NCI-H2081 (cell line): ENCODE results near the gene TMEM87B.
"Not testable (repeated sequence)": the region's sequence is repeated elsewhere in the genome, so short reads cannot be mapped to it uniquely, and the experiment has no call there.

Source experiments
- DNase-seq, 2 experiments: peaks; one replicate each; lab custom pipeline; 2025; lab: John Stamatoyannopoulos, UW

The TMEM87B gene

DNA sequence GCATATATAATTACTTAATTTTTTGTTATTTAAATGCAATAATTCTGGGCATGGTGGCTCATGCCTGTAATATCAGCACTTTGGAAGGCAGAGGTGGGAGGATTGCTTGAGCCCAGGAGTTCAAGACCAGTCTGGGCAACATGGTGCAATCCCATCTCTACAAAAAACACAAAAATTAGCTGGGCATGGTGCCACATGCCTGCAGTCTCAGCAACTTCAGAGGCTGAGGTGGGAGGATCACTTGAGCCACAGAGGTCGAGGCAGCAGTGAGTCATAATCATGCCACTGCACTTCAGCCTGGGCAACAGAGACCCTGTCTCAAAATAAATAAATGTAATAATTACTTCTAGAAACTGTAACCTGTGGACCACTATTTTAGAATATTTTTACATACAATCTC, 21.5 kb upstream of the TMEM87B start:
- DNase-seq: no peak

DNA sequence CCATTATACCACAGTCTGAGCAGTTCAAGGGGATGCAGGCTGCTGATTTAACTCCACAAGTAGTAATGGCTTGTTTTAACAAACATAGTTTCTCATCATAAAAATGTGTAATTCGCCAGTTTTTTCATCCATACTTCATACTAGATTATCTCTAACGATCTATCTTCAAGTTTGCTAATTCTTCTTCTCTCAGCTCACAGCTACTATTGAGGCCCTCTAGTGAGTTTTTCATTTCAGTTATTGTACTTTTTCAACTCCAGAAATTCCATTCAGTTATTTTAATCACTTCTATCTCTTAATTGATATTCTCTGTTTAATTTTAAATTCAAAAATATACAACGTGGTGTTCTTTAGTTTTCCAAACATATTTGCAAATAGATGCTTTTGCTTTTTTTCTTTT, 20.1 kb upstream of the TMEM87B start:
- DNase-seq: no peak

DNA sequence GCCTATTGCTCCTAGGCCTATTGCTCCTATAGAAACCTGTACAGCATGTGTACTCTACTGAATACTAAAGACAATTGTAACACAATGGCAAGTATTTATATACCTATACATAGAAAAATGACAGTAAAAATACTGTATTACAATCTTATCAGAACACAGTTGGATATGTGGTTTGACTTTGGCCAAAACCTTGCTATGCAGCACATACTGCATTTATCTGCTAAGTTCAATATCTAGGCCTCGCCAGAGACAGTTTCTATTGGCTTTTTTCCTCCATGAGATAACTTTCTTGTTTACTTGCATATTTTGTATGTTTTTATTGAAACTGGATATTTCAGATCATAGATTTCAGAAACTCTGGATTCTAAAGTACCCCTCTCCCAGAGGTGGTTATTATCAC, 19.3 kb upstream of the TMEM87B start:
- no peak for DNase-seq

DNA sequence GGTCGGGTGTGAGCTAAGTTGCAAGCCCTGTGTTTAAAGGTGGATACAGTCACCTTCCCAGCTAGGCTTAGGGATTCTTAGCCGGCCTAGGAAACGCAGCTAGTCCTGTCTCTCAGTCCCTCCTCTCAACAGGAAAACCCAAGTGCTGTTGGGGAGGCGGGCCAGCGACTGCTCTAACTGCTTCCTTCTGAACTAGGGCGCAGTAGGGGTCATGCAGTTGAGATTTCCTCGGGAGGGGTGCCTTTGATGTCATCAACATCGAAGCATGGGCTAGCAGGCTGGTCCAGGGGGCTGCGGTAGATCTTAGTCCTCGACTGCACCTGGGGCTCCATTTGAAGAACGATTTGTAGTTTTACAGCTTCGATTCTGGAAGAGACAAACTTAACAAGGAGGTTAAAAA, 15.5 kb upstream of the TMEM87B start:
- not testable (repeated sequence) for DNase-seq

DNA sequence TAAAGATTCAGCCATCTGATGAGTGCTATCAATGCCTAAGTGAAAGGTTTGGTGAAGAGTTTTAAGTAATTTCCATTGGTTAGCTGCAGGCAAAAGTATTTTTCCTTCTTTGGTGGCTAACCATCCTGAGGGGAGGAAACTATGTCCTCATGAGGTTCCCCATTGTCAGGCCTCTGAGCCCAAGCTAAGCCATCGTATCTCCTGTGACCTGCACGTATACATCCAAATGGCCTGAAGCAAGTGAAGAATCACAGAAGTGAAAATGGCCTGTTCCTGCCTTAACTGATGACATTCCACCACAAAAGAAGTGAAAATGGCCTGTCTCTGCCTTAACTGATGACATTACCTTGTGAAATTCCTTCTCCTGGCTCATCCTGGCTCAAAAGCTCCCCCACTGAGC, 15.0 kb upstream of the TMEM87B start:
- not testable (repeated sequence) for DNase-seq

DNA sequence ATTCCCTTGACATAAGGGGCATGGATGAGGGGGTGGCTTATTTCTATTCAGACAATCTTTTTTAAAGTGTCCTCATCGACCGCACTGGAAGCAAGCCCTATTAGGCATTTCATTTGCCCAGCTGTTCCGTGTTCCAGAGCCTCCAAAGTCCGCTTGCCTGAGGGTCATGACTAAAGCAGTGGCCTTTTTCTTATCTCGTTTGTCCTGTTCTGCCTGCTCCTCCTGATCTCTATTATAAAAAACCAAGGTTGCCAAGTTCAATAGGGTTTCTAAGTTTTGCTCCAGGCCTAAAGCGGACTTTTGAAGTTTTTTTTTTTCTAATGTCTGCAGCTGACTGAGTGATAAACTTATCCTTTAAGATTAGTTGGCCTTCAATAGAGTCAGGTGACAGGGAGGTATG, 13.6 kb upstream of the TMEM87B start:
- DNase-seq: not testable (repeated sequence)

DNA sequence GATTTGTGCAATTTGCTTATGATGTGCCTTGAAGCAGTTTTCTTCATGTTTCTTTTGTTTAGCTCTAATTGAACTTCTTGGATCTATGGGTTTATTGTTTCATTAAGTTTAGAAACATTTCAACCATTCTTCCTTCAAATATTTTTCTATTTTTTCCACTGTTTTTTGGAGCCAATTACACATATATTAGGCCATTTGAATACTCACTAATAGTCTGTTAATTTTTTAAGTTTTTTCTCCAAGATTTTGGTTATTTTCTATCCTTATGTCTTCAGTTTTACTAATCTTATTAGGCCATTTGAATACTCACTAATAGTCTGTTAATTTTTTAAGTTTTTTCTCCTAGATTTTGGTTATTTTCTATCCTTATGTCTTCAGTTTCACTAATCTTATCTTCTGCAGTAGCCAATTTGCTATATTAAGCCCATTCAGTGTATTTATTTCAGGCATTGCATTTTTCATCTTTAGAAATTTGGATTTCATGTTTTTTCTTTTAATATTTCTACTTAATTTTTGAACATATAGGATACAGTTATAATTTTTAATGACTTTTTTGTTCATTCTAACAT, 9.5 kb upstream of the TMEM87B start:
- no peak for DNase-seq

DNA sequence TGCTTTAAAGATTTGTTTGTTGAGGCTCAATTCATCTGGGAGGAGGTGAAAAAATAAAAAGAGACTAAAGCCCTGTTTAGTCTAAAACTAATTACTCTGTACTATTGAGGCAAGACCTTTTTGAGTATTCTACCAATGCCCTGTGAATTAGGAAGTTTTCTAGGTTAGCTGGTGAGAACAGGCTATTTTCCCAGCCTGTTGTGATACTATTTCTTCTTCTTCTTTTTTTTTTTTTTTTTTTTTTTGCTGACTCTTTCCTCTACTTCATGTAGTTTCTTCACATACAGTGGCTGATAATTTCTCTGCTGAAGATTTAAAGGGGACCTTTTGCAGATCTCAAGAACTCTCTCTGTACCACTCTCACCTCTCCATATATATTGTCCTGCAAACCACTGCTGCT, 8.8 kb upstream of the TMEM87B start:
- no peak for DNase-seq

DNA sequence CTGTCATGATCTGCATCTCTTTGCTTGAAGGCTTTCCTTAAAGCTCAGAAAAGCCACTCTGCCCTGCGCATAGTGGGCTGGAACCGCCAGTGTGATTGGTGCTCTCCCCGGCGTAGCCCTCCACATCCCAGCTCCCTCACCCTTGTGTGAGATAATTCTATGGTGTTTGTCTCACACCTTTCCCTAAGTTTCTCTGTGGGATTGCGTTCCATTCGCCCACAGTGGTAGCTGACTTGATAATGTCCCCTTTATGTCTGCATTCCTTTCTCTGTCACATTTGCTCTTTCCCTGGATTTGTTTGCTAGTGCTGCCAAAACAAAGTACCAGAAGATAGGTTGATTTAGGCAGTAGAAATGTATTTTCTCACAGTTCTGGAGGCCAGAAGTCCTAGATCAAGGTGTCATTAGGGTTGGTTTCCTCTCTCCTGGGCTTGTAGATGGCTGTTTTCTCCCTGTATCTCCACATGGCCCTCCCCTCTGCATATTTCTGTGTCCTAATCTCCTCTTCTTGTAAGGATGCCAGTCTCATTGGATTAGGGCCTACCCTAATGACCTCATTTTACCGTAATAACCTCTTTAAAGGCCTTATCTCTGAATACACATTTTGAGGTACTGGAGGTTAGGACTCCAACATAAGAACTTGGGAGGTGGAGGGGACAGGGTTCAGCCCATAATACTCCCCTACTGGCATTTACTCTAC, 7.4 kb upstream of the TMEM87B start:
- no peak for DNase-seq

DNA sequence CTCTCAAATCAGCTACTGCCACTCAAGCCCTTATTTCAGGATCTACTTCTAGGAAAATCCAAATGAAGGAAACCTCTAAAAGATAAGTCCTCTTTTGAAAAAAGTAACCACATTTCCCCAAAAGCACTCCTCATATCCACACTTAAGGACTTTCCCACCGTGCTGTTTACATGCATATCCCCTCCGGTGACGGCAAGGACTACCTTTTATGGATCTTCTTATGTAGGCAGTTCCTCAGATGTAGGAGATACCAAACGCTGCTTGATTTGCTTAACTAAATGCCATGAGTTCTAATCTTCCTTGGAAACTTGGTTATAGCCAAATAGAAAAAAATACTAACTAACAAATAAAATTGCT, 6.9 kb upstream of the TMEM87B start:
- DNase-seq: no peak

DNA sequence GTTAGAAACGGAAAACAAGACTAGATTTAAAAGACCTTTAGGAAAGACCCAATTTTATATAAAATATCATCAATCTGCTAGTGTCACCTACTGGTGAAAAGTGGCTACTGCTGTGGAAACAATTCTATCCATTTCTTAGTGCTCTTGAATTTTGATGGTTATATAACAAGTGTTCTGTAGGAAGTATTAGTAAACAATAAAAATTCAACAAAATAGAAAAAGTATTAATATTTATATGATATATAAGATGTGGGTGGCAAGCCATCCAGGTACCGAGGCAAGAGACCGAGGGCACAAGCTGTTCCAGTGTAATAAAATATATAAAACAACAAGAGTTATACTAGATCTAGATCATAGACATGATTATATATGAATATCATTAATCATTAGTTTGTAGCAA, 6.2 kb upstream of the TMEM87B start:
- DNase-seq: peak; percentile 57 to 60

DNA sequence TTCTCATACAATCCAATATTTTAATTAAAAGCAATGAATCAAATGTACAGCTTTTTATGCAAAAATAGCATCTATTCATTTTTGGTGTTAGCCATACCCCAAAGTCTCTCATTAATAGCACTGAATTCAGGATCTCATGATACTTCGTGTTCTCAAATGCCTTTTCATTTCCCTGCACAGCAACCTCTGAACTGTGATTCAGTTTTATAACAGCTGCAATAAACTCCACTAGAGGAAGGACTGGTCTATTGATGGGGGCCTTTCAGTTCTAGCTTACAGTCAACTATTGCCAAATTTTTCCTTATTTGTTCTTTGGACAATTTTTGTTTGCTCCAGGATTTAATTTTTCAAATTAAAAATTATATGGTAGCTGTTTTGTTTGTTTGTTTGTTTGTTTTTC, 4.8 kb upstream of the TMEM87B start:
- DNase-seq: no peak

DNA sequence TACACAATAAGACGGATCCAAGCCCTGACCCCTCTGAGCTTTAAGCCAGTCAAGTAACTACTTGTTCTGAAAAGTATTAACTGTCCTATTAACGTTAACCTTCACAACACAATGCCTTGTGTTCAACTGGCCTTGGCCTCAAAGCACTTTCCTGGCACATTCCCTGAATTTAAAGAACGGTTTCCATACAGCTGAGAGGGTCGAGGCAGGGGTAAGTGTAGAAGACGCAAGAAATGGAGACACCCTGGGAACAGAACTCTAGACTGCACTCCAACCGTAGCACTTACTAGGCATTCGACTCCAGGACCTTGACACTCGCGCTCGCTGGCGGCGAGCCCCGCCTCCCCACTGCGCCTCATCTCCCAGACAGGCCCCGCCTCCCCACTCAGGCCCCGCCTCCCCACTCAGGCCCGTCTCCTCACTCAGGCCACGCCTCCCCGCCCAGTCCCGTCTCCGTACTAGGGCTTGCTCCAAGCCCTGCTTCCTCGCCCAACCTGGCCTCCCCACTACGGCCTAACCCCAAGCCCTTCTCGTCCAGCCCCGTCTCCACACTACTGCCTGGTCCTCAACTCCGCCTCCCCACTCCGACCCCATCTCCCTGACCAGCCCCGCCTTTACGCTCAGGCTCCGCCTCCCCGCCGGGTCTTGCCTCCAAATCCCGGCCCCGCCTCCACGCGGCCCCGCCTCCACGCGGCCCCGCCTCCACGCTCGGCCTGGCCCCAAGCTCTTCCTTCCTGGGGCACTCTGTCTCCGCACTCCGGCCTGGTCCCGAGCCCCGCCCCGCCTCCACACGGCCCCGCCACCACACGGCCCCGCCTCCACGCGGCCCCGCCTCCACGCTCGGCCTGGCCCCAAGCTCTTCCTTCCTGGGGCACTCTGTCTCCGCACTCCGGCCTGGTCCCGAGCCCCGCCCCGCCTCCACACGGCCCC, 887 bp upstream of the TMEM87B start:
- peak; percentile 88 to 90 for DNase-seq

DNA sequence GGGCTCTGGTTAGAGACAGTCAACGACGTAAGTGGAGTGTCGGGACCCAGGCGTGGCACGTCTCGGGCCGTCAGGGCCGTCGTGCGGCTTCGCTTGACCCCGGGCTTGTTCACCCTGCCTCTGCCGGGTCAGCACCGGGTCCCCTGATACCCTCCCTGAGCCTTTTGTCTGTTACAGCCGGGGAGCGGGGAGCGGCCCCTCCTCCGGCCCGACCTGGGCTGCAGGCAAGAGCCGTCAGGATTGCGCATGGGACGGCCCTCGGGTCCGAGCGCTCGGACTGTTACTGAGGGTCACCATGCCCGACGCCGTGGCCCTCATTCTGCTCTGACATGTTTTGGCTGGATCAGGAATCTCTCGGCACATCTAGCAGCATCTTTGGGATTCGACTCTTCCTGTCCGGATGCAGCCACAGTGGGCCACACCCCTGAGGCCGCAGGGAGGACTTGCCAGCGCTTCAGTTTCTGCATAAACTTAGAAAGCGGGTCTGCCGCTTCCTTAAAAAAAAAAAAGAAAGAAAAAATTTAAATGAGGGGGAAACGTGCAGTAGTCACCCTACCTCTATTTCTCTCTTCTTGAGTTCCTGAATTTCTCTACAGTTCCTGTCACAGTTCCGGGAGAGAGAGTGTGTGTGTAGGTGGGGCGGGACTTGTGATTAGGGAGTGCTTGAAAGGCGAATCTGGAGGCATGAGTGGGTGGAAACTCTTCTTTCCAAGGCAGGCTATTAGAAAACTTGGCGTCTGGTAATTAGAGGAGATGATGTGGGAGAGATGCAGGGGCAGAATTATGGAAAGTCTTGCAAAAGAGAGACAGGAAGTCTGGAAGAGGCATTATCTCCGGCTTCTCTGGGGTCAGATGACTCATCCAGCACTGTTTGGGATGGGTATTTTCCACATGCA, 909 bp downstream of the TMEM87B start:
- peak in 1 of 2 experiments; percentile 53 for DNase-seq

DNA sequence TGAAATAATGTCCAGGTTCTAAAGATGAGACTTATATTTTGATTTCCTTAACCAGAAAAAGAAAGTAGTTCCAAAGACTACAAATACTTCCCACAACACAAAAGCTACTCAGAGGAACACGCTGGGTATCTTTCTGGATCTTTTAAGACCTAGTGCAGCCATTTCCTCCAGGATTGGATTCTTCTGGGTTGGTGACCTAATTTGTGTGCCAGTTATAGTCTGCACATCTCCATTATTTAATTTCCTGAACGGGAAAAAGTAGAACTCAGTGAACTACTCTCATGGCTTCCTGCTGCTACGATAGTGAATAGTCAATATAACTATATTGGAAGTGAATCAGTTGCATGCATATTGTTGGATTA, 1.5 kb downstream of the TMEM87B start:
- DNase-seq: no peak

DNA sequence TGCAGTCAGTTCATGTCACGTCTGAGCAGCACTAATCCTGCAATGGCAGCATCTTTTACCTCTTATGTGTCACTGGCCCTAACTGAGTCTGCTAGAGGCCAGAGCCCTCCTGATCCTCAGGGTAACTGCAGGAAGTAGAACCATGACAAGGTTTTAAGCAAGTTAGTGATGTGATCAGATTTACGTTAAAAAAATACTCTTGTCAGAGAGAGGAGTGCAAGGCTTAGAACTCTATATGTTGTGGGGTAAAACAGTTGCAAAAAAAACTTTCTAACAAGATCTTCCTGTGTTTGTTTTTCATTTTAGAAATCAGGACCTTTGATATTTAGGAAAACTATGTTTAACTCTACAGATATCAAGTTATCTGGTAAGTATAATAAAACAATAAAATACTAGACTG, 4.6 kb downstream of the TMEM87B start:
- DNase-seq: no peak

DNA sequence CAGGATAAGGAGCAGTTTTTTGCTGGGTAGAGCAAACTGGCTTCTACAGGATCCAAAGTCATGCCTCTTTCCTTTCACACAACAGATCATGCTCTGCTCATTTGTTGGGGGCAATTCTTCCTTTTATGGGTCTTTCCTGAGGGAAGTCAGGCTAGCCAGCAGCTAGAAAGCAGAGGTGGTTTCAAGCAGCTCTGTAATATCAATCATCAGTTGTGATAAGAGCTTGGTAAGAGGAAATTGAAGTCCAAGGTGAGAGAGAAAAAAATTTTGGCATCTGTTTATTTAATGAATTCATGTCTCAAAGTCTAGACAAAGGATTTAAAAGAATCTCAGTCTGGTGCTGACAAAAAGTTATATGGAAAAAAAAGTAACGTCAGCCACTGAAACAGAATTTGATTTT, 6.2 kb downstream of the TMEM87B start:
- no peak for DNase-seq

DNA sequence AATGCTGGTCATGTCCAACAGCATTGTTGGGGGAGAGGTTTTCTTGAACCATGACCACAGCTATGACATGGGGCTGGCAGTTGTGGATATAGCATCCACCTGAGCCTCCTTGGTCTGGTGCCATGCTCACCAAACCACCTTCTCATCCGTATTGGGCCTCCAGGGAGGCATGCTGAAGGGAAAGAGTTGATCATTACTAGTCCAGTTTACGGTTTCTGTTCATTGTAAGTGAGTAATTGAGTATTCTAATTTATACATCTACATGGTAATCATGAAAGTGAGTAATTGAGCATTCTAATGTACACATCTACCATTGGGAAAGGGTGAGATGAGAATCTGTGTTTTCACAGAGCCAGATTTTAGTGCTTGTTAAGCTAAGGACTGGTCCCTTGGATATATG, 6.8 kb downstream of the TMEM87B start:
- no peak for DNase-seq

DNA sequence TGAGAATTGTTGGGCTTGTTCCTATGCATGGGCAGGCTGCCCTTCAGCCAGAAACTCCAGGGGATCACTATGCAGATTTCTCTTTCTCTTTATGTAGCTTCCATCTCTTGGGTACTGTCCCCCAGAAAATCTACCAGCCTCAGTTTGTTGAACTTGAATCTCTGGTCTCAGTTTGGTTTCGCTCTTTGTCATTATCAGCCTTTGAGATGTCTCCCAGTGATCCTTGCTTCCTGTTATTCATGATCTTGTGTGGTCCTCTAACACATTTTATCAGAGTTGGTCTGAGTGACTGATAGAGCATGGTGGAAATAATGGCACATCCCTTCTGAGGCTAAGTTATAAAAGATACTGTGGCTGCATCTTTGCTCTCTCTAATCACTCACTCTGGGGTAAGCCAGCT, 7.8 kb downstream of the TMEM87B start:
- no peak for DNase-seq

DNA sequence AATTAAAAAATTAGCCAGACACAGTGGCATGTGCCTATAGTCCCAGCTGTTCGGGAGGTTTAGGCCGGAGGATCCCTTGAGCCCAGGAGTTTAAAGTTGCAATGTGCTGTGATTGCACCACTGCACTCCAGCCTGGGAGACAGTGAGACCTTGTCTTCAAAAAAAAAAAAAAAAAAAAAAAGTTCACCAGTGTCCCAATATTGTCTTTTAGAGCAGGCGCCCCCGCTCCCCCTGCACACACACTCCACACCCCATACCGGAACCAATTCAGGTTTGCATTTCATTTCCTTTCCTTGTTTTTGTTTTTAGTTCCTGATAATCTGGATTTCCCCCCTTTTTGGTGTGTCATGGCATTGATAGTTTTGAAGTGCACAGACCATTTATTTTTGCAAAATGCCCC, 10.4 kb downstream of the TMEM87B start:
- DNase-seq: no peak

DNA sequence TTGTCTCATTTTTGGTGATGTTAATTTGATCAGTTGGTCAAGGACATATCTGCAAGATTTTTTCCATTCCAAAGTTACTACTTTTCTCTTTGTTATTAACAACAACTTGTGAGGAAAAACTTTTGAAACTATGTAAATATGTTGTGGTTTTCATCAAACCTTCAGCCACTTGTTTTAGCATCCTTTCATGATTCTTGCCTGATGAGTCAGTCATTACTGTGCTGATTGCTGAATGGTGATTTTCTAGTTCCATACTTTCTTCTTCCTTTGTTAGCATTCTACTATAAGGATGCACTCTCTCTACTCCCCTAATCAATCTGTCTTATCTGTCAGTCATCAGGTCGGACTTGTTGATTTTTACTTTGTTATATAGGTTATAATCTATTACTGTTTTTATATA, 10.9 kb downstream of the TMEM87B start:
- no peak for DNase-seq

DNA sequence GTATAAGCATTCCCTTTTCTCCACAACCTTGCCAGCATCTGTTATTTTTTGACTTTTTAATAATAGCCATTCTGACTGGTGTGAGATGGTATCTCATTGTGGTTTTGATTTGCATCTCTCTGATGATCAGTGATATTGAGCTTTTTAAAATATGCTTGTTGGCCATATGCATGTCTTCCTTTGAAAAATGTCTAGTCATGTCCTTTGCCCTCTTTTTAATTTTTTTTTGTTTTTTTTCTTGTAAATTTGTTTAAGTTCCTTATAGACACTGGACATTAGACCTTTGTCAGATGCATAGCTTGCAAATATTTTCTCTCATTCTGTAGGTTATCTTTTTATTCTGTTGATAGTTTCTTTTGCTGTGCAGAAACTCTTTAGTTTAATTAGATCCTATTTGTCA, 14.7 kb downstream of the TMEM87B start:
- DNase-seq: not testable (repeated sequence)
